ENCODE data around the gene PGGHG.
"Not testable (repeated sequence)": the region's sequence is repeated elsewhere in the genome, so short reads cannot be mapped to it uniquely, and the experiment has no call there.

The PGGHG gene

GRCh38 chr11:257766-258493 is 31.0 kb upstream of the PGGHG start:
- H3K4me3 ChIP-seq (ENCODE audit: low read depth, low read length) = no peak overlapping the region
- no peak for TF ChIP-seq CTCF (IDR thresholded peaks at IDR 0.05; ENCODE audit: low read depth, low read length)

- no peak for TF ChIP-seq CTCF (IDR thresholded peaks at IDR 0.05; ENCODE audit: low read depth, low read length)
- no peak overlapping the region for H3K4me3 ChIP-seq (ENCODE audit: low read depth, low read length)
These were observed 29.5 kb upstream of the PGGHG start for GRCh38 chr11:259413-259812.

GRCh38 chr11:261624-262023 is 27.3 kb upstream of the PGGHG start:
- no peak for TF ChIP-seq CTCF (IDR thresholded peaks at IDR 0.05; ENCODE audit: low read depth, low read length)
- no peak overlapping the region for H3K4me3 ChIP-seq (ENCODE audit: low read depth, low read length)

GRCh38 chr11:266676-267439 is 22.1 kb upstream of the PGGHG start:
- no peak overlapping the region for H3K4me3 ChIP-seq (ENCODE audit: low read depth, low read length)
- TF ChIP-seq CTCF (IDR thresholded peaks at IDR 0.05; ENCODE audit: low read depth, low read length) = no peak

DNA sequence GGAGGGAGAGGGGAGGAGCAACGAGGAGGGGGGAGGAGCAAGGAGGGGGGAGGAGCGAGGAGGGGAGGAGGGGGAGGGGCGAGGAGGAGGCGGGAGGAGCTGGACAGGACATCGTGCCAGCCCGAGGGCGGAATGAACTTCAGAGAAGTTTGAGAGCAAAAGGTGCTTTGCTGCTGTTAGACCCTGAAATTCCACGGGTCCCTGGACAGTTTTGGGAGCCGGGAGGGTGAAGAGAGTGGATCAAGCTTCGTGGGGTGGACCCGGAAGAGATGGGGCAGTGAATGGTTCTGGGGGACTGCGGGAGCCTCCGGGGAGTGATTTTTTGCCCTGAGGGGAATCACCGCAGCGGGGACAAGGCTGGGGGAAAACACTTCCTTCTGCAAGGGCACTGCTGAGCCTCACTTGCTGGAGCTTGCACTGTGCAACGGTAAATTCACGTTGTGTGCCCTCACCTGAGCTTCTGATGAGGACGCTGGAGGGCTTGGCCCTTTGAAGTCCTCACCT is 21.4 kb upstream of the PGGHG start:
- H3K4me3 ChIP-seq (ENCODE audit: low read depth, low read length) = no peak overlapping the region
- TF ChIP-seq CTCF (IDR thresholded peaks at IDR 0.05; ENCODE audit: low read depth, low read length) = no peak

DNA sequence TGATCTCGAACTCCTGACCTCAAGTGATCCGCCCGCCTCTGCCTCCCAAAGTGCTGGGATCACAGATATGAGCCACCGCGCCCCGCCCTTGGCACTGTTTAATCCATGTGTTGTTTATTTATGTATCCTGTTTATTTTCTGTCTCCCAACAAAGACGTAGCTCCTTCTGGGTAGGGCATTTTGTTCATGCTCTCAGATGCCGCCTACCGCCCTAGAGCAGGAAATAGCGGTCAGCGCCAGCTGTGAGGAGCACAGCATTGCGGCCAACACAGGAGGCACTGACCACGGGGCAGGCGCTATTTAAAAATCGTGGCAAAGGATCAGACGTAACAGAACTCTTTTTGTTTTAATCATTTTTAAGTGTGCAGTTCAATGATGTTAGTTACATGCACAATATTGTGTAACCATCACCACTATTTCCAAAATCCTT is 20.2 kb upstream of the PGGHG start:
- H3K4me3 ChIP-seq (ENCODE audit: low read depth, low read length) = not testable (repeated sequence)

DNA sequence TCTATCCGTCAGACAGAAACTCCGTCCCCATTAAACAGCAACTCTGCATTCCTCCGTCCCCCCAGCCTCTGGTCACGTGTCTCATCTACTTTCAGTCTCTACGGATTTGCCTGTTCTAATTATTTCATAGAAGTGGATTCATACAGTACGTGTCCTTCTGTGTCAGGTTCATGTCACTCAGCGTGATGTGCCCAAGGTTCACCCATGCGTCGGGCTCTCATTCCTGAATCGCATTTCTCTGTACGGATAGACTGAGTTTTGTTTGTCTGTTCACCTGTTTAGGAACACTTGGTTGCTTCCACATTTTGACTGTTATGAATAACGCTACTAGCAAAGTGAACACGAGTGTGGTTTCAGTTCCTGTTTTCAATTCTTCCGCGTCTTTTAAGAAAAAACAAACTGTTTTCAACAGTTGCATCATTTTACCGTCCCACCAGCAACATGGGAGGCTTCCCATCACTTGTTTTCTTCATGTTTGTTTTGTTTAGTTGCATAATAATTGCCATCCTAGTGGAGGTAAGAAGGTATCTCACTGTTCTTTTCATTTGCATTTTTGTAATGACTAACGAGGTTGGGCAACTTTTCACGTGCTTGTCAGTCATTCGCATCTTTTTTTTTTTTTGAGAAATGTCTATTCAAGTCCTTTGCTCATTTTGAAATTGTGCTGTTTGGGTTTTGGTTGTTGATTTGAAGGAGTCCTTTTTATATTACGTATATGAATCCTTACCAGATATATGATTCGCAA is 19.6 kb upstream of the PGGHG start:
- H3K4me3 ChIP-seq (ENCODE audit: low read depth, low read length) = no peak overlapping the region
- no peak for TF ChIP-seq CTCF (IDR thresholded peaks at IDR 0.05; ENCODE audit: low read depth, low read length)

Measured in WI38 (cell line).